Measurements from ENCODE around the gene MARCHF10. TPM values are rescaled to one million over a fixed set of nuclear protein-coding genes. Genes with fewer than 3 reads are reported as not detected.
A peak's percentile ranks its signal among the peaks of the same experiment; 100 is the strongest.

Gene MARCHF10
- total RNA-seq, 1 donor from 2014 or later: not detected

GRCh38 chr17:62802561-62803205, 5.4 kb downstream of the MARCHF10 start:
- TF ChIP-seq CTCF (IDR thresholded peaks at IDR 0.05): no peak
- ATAC-seq: no peak
- no peak overlapping the region for H3K4me3 ChIP-seq
- H3K9me3 ChIP-seq: no peaks in the 10 kb centered on the region
- intact Hi-C loops (cut with DNase I): no loop called here
- H3K36me3 ChIP-seq: no peaks in the 10 kb centered on the region
- H3K4me1 ChIP-seq: peaks cover under 1% of the 10 kb centered on the region
- H3K27me3 ChIP-seq: peaks cover 11% of the 10 kb centered on the region
- no peak overlapping the region for H3K27ac ChIP-seq
- no peak for DNase-seq

- H3K9me3 ChIP-seq: no peaks in the 10 kb centered on the region
- ATAC-seq (no peak), DNase-seq (no peak)
- H3K27me3 ChIP-seq: peaks cover 4% of the 10 kb centered on the region
- intact Hi-C loops (cut with DNase I): no loop called here
- no peaks in the 10 kb centered on the region for H3K4me1 ChIP-seq
- H3K36me3 ChIP-seq: no peaks in the 10 kb centered on the region
- no peak for TF ChIP-seq CTCF (IDR thresholded peaks at IDR 0.05)
- no peak overlapping the region for H3K4me3 ChIP-seq
- no peak overlapping the region for H3K27ac ChIP-seq
These were observed 6.5 kb downstream of the MARCHF10 start for GRCh38 chr17:62801553-62802114.

GRCh38 chr17:62800585-62800984, 7.5 kb downstream of the MARCHF10 start:
- intact Hi-C loops (cut with DNase I): no loop called here
- Histone ChIP-seq H3K4me1 (no peaks in the 10 kb centered on the region), H3K27ac (no peak overlapping the region), H3K36me3 (no peaks in the 10 kb centered on the region), H3K27me3 (peaks cover 4% of the 10 kb centered on the region), H3K9me3 (no peaks in the 10 kb centered on the region), H3K4me3 (no peak overlapping the region)
- TF ChIP-seq CTCF (IDR thresholded peaks at IDR 0.05): no peak
- ATAC-seq: peak; percentile 80
- no peak for DNase-seq

- Histone ChIP-seq H3K27me3 (no peaks in the 10 kb centered on the region), H3K4me3 (no peak overlapping the region), H3K4me1 (no peaks in the 10 kb centered on the region), H3K36me3 (no peaks in the 10 kb centered on the region), H3K9me3 (no peaks in the 10 kb centered on the region), H3K27ac (no peak overlapping the region)
- no peak for TF ChIP-seq CTCF (IDR thresholded peaks at IDR 0.05)
- intact Hi-C loops (cut with DNase I): no loop called here
- DNase-seq: no peak
- no peak for ATAC-seq
These were observed 10.2 kb downstream of the MARCHF10 start for GRCh38 chr17:62797959-62798358.

GRCh38 chr17:62796291-62796690, 11.8 kb downstream of the MARCHF10 start:
- H3K36me3 ChIP-seq: no peaks in the 10 kb centered on the region
- H3K9me3 ChIP-seq: no peaks in the 10 kb centered on the region
- no peak for ATAC-seq
- H3K27me3 ChIP-seq: no peaks in the 10 kb centered on the region
- no peak overlapping the region for H3K27ac ChIP-seq
- intact Hi-C loops (cut with DNase I): no loop called here
- no peak overlapping the region for H3K4me3 ChIP-seq
- no peaks in the 10 kb centered on the region for H3K4me1 ChIP-seq
- TF ChIP-seq CTCF (IDR thresholded peaks at IDR 0.05): no peak
- DNase-seq: no peak

- ATAC-seq (no peak), DNase-seq (no peak)
- H3K27ac ChIP-seq: no peak overlapping the region
- no peaks in the 10 kb centered on the region for H3K4me1 ChIP-seq
- no peaks in the 10 kb centered on the region for H3K9me3 ChIP-seq
- no peaks in the 10 kb centered on the region for H3K36me3 ChIP-seq
- no peak overlapping the region for H3K4me3 ChIP-seq
- no peaks in the 10 kb centered on the region for H3K27me3 ChIP-seq
- intact Hi-C loops (cut with DNase I): no loop called here
- TF ChIP-seq CTCF (IDR thresholded peaks at IDR 0.05): no peak
These were observed 13.5 kb downstream of the MARCHF10 start for GRCh38 chr17:62794666-62794971.
